G401 (cell line): ENCODE data around the gene CUL5. TPM values are rescaled to one million over a fixed set of nuclear protein-coding genes. Genes with fewer than 3 reads are reported as not detected.
"Not testable (repeated sequence)": the region's sequence is repeated elsewhere in the genome, so short reads cannot be mapped to it uniquely, and the experiment has no call there.

Experiments
- DNase-seq: peaks from one replicate; pipeline ENCODE4 v3.0.0-alpha.2; 2015; ENCODE audit warnings: low spot score
- in situ Hi-C: cut with HindIII; loops from 2 replicates; pipeline ENCODE4 v1.10.0; 2016; ENCODE audit warnings: low sequenced_read_pairs, mixed read lengths
- total RNA-seq: library from RNA; depleted of rRNA; stranded (reverse); fragments of >200 nt; shearing (Covaris generic); gene quantifications from 2 replicates; pipeline ENCODE4 v1.2.3, GENCODE V29; 2014

CUL5 gene
- total RNA-seq, 1 experiment from 2014 or later: 48.7 TPM

DNA sequence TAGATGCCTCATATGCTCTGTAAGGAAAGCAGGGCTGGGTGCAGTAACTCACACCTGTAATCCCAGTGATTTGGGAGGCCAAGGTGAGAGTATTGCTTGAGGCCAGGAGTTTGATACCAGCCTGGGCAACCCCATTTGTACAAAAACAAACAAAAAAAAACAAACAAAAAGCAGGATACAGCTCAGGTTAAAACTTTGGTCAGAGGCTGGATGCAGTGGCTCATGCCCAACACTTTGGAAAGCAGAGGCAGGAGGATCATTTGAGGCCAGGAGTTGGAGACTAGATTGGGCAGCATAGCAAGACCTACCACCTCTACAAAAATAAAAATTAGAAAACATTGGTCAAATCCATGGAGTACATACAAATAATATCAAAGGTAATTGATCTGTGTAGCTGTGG is 7.9 kb downstream of the CUL5 start:
- in situ Hi-C loops: no loop called here
- DNase-seq: no peak

- DNase-seq: no peak
- in situ Hi-C loops: no loop called here
Observed at GRCh38 chr11:108018708-108019107, 10.0 kb downstream of the CUL5 start.

- in situ Hi-C loops: no loop called here
- no peak for DNase-seq
Observed at GRCh38 chr11:108019870-108020540, 11.3 kb downstream of the CUL5 start.

- DNase-seq: no peak
- in situ Hi-C loops: no loop called here
Observed at GRCh38 chr11:108025387-108026080, 16.8 kb downstream of the CUL5 start.

GRCh38 chr11:108027057-108027456 is 18.4 kb downstream of the CUL5 start:
- in situ Hi-C loops: no loop called here
- DNase-seq: no peak

DNA sequence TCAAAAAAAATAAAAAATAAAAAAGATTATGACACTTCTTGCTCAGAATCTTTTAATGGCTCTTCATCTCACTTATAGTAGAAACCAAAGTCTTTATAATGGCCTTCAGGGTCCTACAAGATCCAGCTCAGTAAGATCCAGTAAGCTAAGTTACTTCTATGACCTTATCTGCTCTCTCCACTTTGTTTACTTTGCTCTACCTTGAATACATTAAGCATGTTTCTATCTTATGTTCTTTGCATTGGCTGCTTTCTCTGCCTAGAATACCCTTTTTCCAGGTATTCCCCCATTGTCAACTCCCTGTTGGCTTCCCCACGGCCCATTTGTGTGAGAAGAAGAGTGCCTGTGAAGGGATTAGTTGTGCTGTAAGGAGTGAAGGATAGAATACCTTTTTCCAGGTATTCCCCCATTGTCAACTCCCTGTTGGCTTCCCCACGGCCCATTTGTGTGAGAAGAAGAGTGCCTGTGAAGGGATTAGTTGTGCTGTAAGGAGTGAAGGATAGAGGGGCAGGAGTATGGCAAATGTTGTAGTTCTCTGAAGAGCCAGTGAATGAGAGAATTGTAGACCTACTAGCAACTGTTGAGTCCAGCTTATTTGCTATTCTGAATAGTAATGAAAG is 20.2 kb downstream of the CUL5 start:
- in situ Hi-C loops: not testable (repeated sequence)

GRCh38 chr11:108031604-108032003 is 22.9 kb downstream of the CUL5 start:
- in situ Hi-C loops, DNase-seq: not testable (repeated sequence)

More for the DNA sequence above, 20.2 kb downstream of the CUL5 start:
- DNase-seq: not testable (repeated sequence)

DNA sequence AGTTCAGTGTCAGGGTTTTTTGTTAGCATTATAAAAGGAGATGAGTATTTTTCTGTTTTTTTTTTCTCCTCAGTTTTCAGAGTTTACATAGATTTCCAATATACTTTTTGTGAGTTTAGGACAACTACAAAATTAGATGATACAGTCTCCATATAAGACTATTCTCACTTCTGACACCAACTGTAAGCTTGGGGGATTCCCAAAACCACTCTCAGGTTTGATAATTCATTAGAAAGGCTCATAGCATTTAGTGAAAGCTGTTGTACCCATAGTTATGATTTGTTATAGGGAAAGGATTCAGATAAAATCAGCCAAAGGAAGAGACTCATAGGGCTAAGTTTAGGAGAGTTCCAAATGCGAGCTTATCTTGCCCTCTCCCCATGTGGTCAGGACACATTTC is 24.1 kb downstream of the CUL5 start:
- DNase-seq: no peak

DNA sequence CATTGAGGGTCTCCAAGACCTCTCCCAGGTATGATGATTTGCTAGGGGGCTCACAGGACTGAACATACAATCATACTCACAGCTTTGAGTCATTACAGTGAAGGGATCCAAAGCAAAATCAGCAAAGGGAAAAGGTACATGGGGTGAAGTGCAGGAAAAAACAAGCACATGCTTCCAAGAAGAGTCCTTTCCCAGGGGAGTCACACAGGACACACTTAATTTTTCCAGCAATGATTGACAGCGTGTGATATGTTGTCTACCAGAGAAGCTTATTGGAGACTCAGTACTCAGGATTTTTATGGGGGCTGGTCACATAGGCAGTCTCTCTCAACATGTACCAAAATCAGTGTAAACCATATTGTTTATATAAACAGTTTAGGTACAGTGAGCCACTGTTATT is 25.3 kb downstream of the CUL5 start:
- no peak for DNase-seq
- in situ Hi-C loops: no loop called here

More for the DNA sequence above, 24.1 kb downstream of the CUL5 start:
- in situ Hi-C loops: no loop called here

DNA sequence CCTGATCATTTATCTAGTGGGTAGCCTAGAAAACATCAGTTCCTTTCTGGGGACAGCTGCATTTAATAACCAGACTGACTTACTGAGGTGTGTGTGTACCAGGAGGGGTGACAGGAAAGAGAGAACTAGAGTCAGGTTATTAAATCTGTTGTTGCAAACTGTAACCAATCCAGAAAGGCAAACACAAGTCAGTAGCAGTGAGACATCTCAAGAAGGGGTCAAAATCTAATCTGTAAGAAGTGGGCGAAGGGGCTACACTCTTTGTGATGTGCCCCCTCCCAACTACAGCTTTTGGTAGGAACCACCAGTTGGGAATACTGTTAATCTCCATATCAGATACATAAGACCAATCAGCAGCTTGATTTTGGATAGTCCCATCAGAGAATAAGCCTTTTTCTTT is 26.3 kb downstream of the CUL5 start:
- in situ Hi-C loops: no loop called here
- DNase-seq: no peak

DNA sequence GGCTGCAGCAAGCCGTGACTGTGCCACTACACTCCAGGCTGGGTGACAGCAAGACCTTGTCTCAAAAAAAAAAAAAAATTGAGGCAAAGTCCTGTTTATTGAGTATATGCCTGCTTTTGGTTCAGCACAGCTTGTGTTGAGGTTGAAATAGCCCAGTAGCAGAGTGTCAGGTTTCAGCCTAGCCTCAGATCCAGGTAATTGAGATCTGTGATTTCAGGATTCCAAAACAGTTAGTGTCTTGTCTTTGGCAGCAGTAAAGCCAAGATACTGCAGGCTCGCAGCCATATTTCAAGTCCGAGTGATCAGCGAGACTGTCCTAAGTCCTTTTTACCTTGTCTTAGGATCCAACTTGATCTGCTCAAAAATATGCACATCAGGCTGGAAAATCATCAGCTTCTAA is 27.0 kb downstream of the CUL5 start:
- in situ Hi-C loops: no loop called here

GRCh38 chr11:108037211-108037610 is 28.5 kb downstream of the CUL5 start:
- no peak for DNase-seq
- in situ Hi-C loops: no loop called here

More for the DNA sequence above, 27.0 kb downstream of the CUL5 start:
- DNase-seq: peak; percentile 18

GRCh38 chr11:108037636-108038035 is 28.9 kb downstream of the CUL5 start:
- in situ Hi-C loops: no loop called here
- DNase-seq: no peak

DNA sequence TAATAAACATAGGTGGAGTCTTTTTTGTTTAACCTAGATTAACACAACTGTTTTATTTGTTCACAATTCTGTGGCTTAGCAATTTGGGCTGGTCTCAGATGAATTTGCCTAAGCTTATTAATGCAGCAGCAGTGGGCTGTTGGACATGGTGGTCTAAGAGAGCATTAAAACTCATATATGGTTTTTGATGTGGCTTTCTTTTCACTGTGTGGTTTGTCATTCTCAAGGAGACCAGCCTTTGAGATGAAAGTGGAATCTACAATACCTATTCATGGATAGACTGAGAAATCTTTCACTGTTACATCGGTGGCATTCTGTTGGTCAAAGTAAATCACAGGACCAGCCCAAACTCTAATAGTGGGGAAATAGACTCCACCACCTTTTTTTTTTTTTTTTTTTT is 39.6 kb downstream of the CUL5 start:
- in situ Hi-C loops: no loop called here
- no peak for DNase-seq

DNA sequence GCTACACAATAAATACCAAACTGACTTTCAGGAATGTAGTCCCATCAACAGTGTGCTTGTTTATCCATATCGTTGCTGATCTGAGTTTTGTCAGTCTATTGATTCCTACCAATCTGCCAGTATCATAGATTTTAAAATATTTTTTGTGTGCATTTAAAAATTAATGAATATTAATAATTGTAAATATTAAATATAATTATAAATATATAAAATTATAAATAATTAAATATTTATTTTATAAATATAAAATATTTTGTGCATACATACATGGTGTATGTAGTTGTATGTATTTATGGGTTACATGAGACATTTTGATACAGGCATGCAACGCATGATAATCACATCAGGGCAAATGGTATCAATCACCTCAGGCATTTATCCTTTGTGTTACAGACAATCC is 53.6 kb downstream of the CUL5 start:
- DNase-seq: no peak
- in situ Hi-C loops: no loop called here

GRCh38 chr11:108063410-108063809 is 54.7 kb downstream of the CUL5 start:
- in situ Hi-C loops: no loop called here
- DNase-seq: no peak

DNA sequence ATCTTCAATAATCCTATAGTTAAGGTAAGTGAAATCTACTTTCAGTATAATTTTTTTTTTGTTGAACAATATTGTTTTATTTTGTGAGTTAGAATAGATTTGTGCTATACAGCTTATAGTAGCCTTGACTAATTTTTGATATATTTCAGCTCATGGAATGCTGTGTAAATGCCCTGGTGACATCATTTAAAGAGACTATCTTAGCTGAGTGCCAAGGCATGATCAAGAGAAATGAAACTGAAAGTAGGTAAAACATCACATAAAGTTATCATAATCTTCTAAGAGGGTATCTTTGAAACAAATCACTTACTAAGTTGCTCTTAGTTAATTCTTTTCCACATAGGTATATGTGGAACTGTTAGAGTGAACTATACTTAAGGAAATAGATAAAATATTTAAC is 61.2 kb downstream of the CUL5 start:
- no peak for DNase-seq
- in situ Hi-C loops: no loop called here

DNA sequence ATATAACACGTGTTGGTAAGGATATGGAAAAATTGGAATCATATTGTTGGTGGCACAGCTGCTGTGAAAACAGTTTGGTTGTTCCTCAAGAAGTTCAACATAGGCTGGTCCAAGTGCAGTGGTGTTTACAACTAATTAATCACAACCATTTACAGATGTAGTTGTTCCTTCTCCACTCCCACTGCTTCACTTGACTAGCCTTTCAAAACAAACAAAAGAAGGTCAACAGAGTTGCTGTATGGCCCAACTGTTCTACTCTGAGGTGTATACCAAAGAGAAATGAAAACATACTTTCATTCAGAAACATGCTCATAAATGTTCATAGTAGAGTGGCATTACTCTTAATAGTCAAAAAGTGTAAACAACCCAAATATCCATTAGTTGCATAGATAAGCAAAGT is 76.1 kb downstream of the CUL5 start:
- in situ Hi-C loops: no loop called here
- DNase-seq: no peak

DNA sequence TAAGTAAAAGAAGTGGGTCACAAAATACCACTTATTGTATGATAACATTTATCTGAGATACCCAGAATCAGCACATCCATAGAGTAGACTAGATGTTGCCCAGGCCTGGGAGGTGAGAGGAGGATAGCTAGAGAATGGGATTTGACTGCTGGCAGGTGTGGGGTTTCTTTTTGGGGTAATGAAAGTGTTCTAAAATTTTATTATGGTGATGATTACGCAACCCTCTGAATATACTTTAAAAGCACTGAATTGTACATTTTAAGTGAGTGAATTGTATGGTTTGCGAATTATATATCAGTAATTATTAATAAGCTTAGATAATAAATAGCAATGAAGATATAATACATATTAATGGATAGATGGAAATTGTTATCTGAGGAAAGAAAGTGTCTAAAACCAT is 77.0 kb downstream of the CUL5 start:
- no peak for DNase-seq
- in situ Hi-C loops: no loop called here

DNA sequence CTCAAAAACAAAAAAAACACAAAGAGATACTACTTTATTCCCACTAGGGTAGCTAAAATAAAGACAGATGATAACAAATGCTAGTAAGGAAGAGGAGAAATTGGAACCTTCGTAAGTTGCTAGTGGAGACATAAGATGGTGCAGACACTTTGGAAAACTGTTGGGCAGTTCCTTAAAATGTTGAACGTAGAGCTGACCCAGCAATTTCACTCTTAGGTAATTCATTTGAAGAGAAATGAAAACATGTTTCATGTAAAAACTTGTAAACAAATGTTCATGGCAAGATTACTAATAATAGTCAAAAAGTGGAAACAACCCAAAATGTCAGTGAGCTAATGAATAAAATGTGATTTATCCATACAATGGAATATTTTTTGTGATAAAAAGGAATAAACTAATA is 83.4 kb downstream of the CUL5 start:
- in situ Hi-C loops: no loop called here
- DNase-seq: no peak
